Body of pancreas (tissue), 4 donors: Measurements from ENCODE around the gene ITGAX. TPM values are rescaled to one million over a fixed set of nuclear protein-coding genes. Genes with fewer than 3 reads are reported as not detected.

Experiments used
- ATAC-seq: fragments of 150-250 bp; one replicate; pipeline ENCODE4 v1.9.1; 2016
- DNase-seq, 4 donors: peaks; one replicate each; pipeline ENCODE4 v3.0.0-alpha.2; 2019
- H3K27ac ChIP-seq, 4 donors: fragments of 200-600 bp; sonication (generic); 1 replicate in 3 of 4; 2 replicates in 1 of 4; pipeline versions ENCODE4 v1.5.1 to v1.6.1; 2016 to 2019; ENCODE audit warnings: mild to moderate bottlenecking in 1 of 4, mixed read lengths in 1 of 4, moderate library complexity in 1 of 4
- H3K27me3 ChIP-seq, 2 donors: fragments of 200-600 bp; sonication (generic); one replicate each; pipeline ENCODE4 v1.6.0; 2016; ENCODE audit warnings: mild to moderate bottlenecking in 1 of 2
- H3K36me3 ChIP-seq, 2 donors: fragments of 200-600 bp; sonication (generic); replicated peaks in 1 of 2; 2 replicates each; pipeline ENCODE4 v1.5.1; 2016; ENCODE audit warnings: low read depth in 2 of 2; ENCODE audit not compliant: insufficient read depth in 1 of 2
- H3K4me1 ChIP-seq: fragments of 200-600 bp; sonication (generic); one replicate; pipeline ENCODE4 v1.6.0; 2016
- H3K4me3 ChIP-seq, 2 donors: fragments of 200-600 bp; sonication (generic); 1 replicate in 1 of 2; 2 replicates in 1 of 2; pipeline ENCODE4 v1.5.1; 2016 to 2019
- H3K9me3 ChIP-seq, 3 donors: fragments of 200-600 bp; sonication (generic); 1 replicate in 2 of 3; 2 replicates in 1 of 3; pipeline ENCODE4 v1.5.1; 2016
- POLR2A ChIP-seq, 3 donors: fragments of 450-650 bp; IDR thresholded peaks; one replicate each; pipeline ENCODE4 v1.6.1; 2016; ENCODE audit warnings: antibody characterized with exemption in 3 of 3, mild to moderate bottlenecking in 2 of 3
- WGBS, 2 donors: methylation state at CpG; one replicate each; pipeline ENCODE4 v1.1.5; 2017; 5-methylcytosine and 5-hydroxymethylcytosine counted together
- intact Hi-C: fragments of 100-400 bp; cut with DNase I; formaldehyde crosslinking; loops from one replicate; pipeline ENCODE4 v1.15.1; 2023
- total RNA-seq, 2 donors: library from RNA; depleted of rRNA; stranded (reverse); fragments of >200 nt; gene quantifications; one replicate each; pipeline ENCODE4 v1.1.0, GENCODE V29; 2016
- TF ChIP-seq, protein P1 (sequence below), 7 experiments: fragments of 450-650 bp in 4 of 7; fragments of 200-600 bp in 3 of 7; sonication (generic) in 3 of 7; IDR thresholded peaks; one replicate each; pipeline ENCODE4 v1.5.1; 2016 to 2019; ENCODE audit warnings: antibody characterized with exemption in 7 of 7

Gene ITGAX
- total RNA-seq, 2 donors from 2014 or later: 3.0 to 8.6 TPM

DNA sequence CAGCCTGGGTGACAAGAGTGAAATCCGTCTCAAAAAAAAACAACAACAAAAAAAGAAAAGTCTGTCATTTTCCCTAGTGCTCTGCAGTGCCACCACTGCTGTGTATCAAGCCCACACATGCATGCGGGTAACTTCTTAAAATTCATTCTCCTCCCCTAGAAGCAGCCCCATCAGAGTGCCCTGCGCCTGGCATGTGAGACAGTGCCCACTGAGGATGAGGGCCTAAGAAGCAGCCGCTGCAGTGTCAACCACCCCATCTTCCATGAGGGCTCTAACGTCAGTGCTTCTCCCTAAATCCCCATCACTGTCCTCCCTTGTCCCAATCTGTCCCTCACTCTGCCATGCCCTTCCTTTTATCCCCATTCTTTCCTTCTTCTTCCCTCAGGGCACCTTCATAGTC, 62.9 kb downstream of the ITGAX start:
- 84 to 92% methylated on average over 5 of the region's 5 CpGs for WGBS, 2 donors
- ATAC-seq (no peak), DNase-seq (no peak)
- Histone ChIP-seq H3K36me3 (no peaks in the 10 kb centered on the region), H3K27ac (no peak overlapping the region), H3K9me3 (no peaks in the 10 kb centered on the region), H3K27me3 (peaks cover 0 to 4% of the 10 kb centered on the region in 2 donors), H3K4me3 (no peak overlapping the region), H3K4me1 (no peaks in the 10 kb centered on the region)
- no peak for TF ChIP-seq POLR2A (IDR thresholded peaks at IDR 0.05)
- TF ChIP-seq, protein P1, sequence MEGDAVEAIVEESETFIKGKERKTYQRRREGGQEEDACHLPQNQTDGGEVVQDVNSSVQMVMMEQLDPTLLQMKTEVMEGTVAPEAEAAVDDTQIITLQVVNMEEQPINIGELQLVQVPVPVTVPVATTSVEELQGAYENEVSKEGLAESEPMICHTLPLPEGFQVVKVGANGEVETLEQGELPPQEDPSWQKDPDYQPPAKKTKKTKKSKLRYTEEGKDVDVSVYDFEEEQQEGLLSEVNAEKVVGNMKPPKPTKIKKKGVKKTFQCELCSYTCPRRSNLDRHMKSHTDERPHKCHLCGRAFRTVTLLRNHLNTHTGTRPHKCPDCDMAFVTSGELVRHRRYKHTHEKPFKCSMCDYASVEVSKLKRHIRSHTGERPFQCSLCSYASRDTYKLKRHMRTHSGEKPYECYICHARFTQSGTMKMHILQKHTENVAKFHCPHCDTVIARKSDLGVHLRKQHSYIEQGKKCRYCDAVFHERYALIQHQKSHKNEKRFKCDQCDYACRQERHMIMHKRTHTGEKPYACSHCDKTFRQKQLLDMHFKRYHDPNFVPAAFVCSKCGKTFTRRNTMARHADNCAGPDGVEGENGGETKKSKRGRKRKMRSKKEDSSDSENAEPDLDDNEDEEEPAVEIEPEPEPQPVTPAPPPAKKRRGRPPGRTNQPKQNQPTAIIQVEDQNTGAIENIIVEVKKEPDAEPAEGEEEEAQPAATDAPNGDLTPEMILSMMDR (IDR thresholded peaks at IDR 0.05): no peak
- intact Hi-C loops: no loop called here

DNA sequence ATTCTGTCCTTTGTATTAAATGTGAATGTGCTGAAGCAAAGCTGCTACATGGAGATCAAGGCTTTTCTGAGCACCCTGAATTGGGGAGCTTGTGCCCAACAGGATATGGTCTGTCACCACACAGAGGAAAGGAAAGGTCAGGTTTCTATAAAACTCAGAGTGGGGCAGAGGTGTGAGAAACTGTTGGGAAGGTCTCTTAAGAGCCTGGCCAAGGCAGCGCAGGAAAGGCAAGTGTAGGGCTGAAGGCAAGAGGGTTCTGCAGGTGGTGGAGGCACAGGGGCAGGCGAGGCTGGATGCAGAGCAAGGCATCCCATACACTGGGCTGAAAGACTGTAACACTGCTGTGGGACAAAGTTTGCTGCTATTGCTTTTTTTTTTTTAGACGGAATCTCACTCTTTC, 65.1 kb downstream of the ITGAX start:
- TF ChIP-seq, protein P1 (IDR thresholded peaks at IDR 0.05): no peak
- no peak for TF ChIP-seq POLR2A (IDR thresholded peaks at IDR 0.05)
- Histone ChIP-seq H3K9me3 (no peaks in the 10 kb centered on the region), H3K36me3 (no peaks in the 10 kb centered on the region), H3K4me1 (no peaks in the 10 kb centered on the region), H3K4me3 (no peak overlapping the region), H3K27ac (no peak overlapping the region), H3K27me3 (peaks cover 0 to 4% of the 10 kb centered on the region in 2 donors)
- ATAC-seq: no peak
- WGBS, 2 donors: 63 to 74% methylated on average over 3 of the region's 3 CpGs
- intact Hi-C loops: no loop called here
- no peak for DNase-seq

GRCh38 chr16:31421587-31421986, 66.6 kb downstream of the ITGAX start:
- no peak overlapping the region for H3K27ac ChIP-seq
- ATAC-seq (no peak), DNase-seq (no peak)
- H3K27me3 ChIP-seq: peaks cover 0 to 4% of the 10 kb centered on the region in 2 donors
- TF ChIP-seq, protein P1 (IDR thresholded peaks at IDR 0.05): no peak
- TF ChIP-seq POLR2A (IDR thresholded peaks at IDR 0.05): no peak
- H3K9me3 ChIP-seq: no peaks in the 10 kb centered on the region
- H3K4me1 ChIP-seq: no peaks in the 10 kb centered on the region
- H3K36me3 ChIP-seq: no peaks in the 10 kb centered on the region
- no peak overlapping the region for H3K4me3 ChIP-seq
- intact Hi-C loops: no loop called here
- WGBS, 2 donors: 44 to 51% methylated on average over 5 to 6 of the region's 6 CpGs

DNA sequence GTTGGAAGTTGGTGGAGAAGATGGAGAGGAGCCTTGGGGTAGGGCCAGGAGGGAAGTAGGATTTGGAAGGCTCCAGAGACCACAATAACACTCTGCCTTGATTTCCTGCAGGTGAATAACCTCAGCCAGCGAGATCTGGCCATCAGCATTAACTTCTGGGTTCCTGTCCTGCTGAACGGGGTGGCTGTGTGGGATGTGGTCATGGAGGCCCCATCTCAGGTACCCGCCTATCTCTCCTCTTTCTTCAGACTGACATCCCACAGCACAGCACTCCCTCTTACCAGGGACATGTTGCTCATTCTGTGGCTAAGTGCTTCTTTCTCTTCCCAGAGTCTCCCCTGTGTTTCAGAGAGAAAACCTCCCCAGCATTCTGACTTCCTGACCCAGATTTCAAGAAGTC, 68.3 kb downstream of the ITGAX start:
- H3K27ac ChIP-seq: no peak overlapping the region
- H3K27me3 ChIP-seq: peaks cover 0 to 4% of the 10 kb centered on the region in 2 donors
- WGBS, 2 donors: 37 to 60% methylated on average over 3 of the region's 3 CpGs
- H3K9me3 ChIP-seq: no peaks in the 10 kb centered on the region
- H3K4me3 ChIP-seq: no peak overlapping the region
- no peak for ATAC-seq
- peaks cover 5% of the 10 kb centered on the region for H3K4me1 ChIP-seq
- intact Hi-C loops: no loop called here
- no peak for DNase-seq
- no peak for TF ChIP-seq POLR2A (IDR thresholded peaks at IDR 0.05)
- TF ChIP-seq, protein P1 (IDR thresholded peaks at IDR 0.05): no peak
- no peaks in the 10 kb centered on the region for H3K36me3 ChIP-seq

DNA sequence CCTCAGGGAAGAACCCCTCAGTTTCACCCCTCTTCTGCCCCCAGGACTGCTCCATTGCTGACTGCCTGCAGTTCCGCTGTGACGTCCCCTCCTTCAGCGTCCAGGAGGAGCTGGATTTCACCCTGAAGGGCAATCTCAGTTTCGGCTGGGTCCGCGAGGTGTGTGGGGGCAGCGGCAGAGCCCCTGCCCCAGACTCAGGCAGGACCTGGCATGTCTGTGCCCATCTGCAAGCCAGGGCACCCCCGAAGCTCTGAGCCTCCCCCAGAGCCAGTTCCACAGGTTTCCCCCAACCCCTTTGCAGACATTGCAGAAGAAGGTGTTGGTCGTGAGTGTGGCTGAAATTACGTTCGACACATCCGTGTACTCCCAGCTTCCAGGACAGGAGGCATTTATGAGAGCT, 68.8 kb downstream of the ITGAX start:
- DNase-seq (no peak), ATAC-seq (no peak)
- H3K27ac ChIP-seq: no peak overlapping the region
- H3K4me1 ChIP-seq: peaks cover 5% of the 10 kb centered on the region
- H3K4me3 ChIP-seq: no peak overlapping the region
- H3K9me3 ChIP-seq: no peaks in the 10 kb centered on the region
- WGBS, 2 donors: 64 to 65% methylated on average over 7 to 12 of the region's 12 CpGs
- peaks cover 0 to 4% of the 10 kb centered on the region in 2 donors for H3K27me3 ChIP-seq
- H3K36me3 ChIP-seq: no peaks in the 10 kb centered on the region
- intact Hi-C loops: no loop called here
- TF ChIP-seq, protein P1 (IDR thresholded peaks at IDR 0.05): no peak
- TF ChIP-seq POLR2A (IDR thresholded peaks at IDR 0.05): no peak
